GM18519 (cell line): ENCODE data around the gene RASAL1.

Source experiments
- ATAC-seq: cut with Tn5 transposase; IDR thresholded peaks from one replicate; pipeline ENCODE4 v1.9.1; 2021; ENCODE audit warnings: mild to moderate bottlenecking, moderate library complexity; ENCODE audit not compliant: unreplicated experiment, low FRiP score

The RASAL1 gene

GRCh38 chr12:113062502-113063395 is 72.8 kb downstream of the RASAL1 start:
- ATAC-seq = no peak

GRCh38 chr12:113061061-113061694 is 74.4 kb downstream of the RASAL1 start:
- ATAC-seq = no peak

GRCh38 chr12:113060336-113060960 is 75.1 kb downstream of the RASAL1 start:
- ATAC-seq = no peak

- no peak for ATAC-seq
These were observed 76.4 kb downstream of the RASAL1 start for GRCh38 chr12:113059071-113059595.

- no peak for ATAC-seq
These were observed 77.0 kb downstream of the RASAL1 start for GRCh38 chr12:113058553-113058952.

- no peak for ATAC-seq
These were observed 77.7 kb downstream of the RASAL1 start for GRCh38 chr12:113057565-113058485.

- no peak for ATAC-seq
These were observed 78.7 kb downstream of the RASAL1 start, which contains the start of gene DTX1 for GRCh38 chr12:113056631-113057488. Gene DTX1 (plus strand): TSS chr12:113056730. CDS start chr12:113058193, 1,463 bp downstream.

- ATAC-seq = no peak
These were observed 79.3 kb downstream of the RASAL1 start for GRCh38 chr12:113056381-113056630.

- no peak for ATAC-seq
These were observed 79.8 kb downstream of the RASAL1 start for GRCh38 chr12:113055594-113056380.

- no peak for ATAC-seq
These were observed 80.5 kb downstream of the RASAL1 start for GRCh38 chr12:113054948-113055486.

GRCh38 chr12:113052326-113052725 is 83.2 kb downstream of the RASAL1 start:
- no peak for ATAC-seq

- ATAC-seq = no peak
These were observed 83.8 kb downstream of the RASAL1 start for GRCh38 chr12:113051759-113052158.

- no peak for ATAC-seq
These were observed 84.8 kb downstream of the RASAL1 start for GRCh38 chr12:113050795-113051194.

- no peak for ATAC-seq
These were observed 85.4 kb downstream of the RASAL1 start for GRCh38 chr12:113049976-113050742.
